ENCODE measurements around the gene TERT.

DNA sequence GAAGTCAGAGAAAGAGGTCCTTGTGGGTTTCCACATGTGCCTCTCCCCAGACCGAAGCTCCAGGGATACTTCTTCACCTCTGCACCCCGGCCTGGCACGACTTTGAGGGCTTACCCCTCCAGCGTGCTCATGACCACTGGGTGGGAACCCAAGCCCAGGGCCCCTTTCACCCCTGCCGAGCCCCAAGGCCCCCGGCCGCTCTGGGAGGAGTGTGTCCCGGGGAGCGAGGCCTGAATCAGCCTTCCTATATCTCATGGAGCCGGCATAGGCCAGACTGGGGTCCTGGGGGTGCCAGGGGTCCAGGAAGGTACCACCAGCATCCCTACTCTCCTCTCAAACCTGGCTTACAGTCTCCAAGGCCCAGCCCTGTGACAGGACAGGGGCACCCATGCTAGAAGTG lies 17.1 kb downstream of the TERT start:
- TF ChIP-seq CTCF (IDR thresholded peaks at IDR 0.05; ENCODE audit: poor library complexity) (no peak), EZH2phosphoT487 (IDR thresholded peaks at IDR 0.05; ENCODE audit: low read depth, severe bottlenecking, unreplicated experiment) (no peak)

Data from hepatocyte (in vitro differentiated cells).